Activated CD8-positive, alpha-beta memory T cell treated with anti-CD3 and anti-CD28 coated beads, Interleukin-2, amount 50 U/mL, for 1 hour (primary cell): ENCODE data around the gene SLAMF1.
A peak's percentile ranks its signal among the peaks of the same experiment; 100 is the strongest.
"Not testable (repeated sequence)": the region's sequence is repeated elsewhere in the genome, so short reads cannot be mapped to it uniquely, and the experiment has no call there.

ENCODE experiments used
- DNase-seq: peaks from one replicate; pipeline ENCODE4 v3.0.0-alpha.2; 2020; ENCODE audit errors: extremely low read depth

Gene SLAMF1

DNA sequence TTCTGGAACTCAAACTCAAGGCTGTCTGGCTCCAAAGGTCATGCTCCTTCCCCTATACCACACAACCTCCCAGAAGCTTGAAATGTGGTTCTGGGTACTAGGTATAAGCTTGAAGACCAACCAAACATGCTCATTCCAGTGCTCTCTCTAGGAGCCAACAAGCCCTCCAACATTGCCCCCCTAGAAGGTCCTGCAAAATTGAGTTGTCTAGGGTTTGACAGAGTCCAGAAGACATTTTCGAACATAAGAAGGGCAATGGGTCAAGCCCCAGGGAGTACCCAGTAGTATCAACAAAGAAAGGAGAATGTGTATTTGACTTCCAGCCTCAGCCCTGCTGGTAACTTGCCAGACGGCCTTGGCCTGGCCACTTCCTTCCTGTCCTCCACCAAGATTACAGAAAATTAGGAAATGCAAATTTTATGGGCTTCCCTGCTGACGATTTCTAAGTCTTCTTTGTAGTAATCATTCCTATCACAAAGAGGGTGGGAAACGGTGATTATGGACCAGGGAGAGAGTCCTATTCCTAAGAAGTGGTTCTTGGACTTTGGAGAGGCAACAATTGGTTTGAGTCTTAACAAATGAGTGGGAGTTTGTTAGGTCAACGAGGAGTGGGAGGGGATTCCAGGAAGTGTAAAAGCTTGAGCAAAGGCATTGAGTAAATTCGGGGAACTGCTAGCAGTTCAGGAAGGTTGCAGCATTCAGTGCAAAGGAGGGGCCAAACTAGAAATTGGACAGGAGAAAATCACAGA is 18.7 kb upstream of the SLAMF1 start:
- no peak for DNase-seq

GRCh38 chr1:160664573-160665051 is 17.8 kb upstream of the SLAMF1 start:
- no peak for DNase-seq

- no peak for DNase-seq
Measured at GRCh38 chr1:160662910-160663309, 16.1 kb upstream of the SLAMF1 start.

- DNase-seq: no peak
Measured at GRCh38 chr1:160659566-160659965, 12.7 kb upstream of the SLAMF1 start.

GRCh38 chr1:160658814-160659193 is 12.0 kb upstream of the SLAMF1 start:
- no peak for DNase-seq

GRCh38 chr1:160658162-160658813 is 11.4 kb upstream of the SLAMF1 start:
- DNase-seq: no peak

DNA sequence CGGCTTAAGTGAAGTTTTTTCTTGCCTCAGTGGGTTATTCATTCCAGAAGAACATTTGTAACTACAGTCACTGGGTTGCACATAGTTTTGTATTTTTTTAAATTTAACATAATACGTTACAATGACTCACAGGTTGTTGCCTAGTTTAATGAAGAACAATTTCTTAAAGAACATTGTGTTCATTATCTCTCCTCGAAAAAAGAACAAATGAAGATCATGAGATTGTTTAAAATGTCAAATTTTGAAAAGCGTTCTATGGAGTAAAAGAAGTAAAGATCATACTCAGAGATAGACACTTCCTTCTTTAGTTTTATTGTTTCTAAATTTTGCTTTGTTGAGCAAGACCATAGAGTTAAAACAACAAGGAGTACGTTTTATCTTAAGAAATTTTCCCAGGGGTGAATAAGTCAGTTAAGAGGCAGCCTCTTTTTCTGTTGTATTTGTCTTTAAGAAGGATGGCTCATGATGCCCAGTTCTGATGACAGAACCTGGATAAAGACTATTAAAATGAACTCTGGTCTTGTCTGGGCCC is 10.5 kb upstream of the SLAMF1 start:
- no peak for DNase-seq

DNA sequence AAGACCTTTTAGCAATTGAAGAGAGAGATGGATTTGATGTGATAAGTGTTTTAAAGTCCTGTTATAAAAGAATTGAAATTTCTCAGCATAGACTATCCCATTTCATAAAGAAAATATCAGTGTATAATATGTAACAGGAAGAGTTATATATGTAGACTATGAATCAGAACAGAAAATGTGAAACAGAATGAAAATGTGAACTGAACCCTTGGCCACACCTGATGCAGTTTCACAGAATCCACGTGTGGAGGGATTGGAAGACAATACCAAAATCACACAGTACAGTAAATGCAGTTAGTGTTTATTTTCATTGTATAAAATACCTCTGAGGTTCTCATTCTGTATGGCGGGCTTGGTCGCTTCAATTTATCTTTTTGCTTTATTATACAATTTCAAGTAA is 9.9 kb upstream of the SLAMF1 start:
- DNase-seq: no peak

DNA sequence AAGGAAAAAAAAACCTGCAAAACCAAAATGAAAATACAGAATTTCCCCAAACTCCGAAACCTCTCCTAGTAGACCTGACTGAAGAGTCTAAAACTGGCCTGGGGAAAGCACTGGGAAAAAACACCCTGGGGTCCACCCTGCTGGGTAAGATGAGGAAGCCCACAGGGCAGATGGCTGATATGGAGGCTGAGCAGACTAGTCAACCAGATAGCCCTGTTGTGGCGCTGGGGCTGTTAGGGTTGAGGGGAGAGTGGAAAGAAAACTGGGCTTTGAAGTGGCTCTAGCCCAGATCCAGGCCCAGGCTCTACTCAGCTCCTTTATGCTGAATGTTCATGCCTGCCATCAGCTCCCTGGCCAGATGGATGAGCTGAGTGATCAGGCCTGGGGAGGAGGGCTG is 6.8 kb upstream of the SLAMF1 start:
- DNase-seq: no peak

- no peak for DNase-seq
Measured at GRCh38 chr1:160652924-160653619, 6.2 kb upstream of the SLAMF1 start.

- DNase-seq: not testable (repeated sequence)
Measured at GRCh38 chr1:160652065-160652641, 5.3 kb upstream of the SLAMF1 start.

GRCh38 chr1:160651433-160652064 is 4.7 kb upstream of the SLAMF1 start:
- no peak for DNase-seq

DNA sequence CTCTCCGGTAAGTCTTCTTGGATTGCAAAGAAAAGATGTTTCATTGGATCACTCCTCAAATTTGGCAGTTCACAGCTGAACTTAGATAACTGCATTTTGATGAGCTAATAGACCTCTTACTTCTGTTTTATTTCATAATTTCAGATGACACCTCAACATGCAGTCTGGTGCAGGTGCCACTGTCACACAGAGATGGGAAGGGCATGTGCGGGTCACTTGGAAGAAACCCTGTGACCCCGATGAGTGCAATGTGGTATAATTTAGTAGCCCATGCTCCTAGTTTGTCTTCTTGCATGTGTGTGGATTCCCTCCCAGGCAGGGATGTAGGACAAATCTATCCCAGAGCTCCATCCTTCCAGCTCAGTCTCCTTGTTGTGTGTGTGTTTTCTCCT is 481 bp upstream of the SLAMF1 start:
- no peak for DNase-seq

- no peak for DNase-seq
Measured at GRCh38 chr1:160646180-160646579, 664 bp downstream of the SLAMF1 start.

DNA sequence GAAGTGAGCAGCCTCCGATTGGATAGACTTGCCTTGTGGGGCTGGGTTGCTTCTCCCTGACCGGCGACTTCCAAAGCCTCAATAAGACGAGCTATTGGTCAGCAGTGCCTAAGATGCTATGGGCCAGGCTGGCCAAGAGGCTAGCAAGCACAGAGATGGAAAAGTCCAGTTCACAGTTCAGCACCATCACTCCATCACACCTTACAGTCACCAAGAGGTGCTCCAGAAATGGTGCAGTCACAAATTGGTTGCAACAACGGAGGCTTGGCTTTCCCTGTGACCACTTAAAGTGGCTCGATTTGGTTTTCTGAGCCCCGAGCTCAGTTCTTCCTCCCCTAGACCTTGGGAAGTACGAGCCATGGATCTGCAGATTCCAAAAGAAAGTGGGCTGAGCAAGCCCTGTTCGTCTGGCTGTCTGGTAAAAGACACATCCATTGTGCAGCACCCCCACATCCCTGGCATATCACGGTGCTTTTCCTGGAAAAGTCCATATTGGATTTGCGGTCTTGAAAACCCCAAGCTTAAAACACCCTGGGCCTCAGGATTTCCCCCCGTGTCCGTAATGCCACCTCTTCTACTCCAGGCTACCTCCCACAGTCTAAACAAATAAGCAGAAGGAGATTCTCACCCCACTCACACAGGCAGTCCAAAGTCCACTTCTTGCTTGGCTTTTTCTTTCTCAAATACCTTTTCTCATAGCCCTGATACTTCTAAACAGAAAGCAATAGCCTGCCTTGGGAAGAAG is 1.3 kb downstream of the SLAMF1 start:
- DNase-seq: no peak

- no peak for DNase-seq
Measured at GRCh38 chr1:160644399-160644798, 2.4 kb downstream of the SLAMF1 start.

GRCh38 chr1:160643138-160643537 is 3.7 kb downstream of the SLAMF1 start:
- DNase-seq: no peak

DNA sequence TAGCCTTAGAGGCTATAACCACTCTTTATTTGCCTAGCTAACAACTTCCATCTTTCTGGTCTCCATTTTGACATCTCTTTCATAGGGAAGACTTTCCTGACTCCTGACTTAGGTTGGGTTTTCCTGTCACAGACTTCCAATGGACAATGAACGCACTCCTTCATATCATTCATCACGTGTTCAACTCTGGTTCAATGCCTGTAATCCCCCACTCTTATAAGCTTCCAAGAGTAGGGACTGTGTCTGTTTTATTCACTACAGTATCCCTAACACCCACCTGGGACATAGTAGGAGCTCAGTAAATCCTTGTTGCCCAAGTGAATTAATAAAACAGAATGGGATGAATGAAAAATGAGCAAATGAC is 4.6 kb downstream of the SLAMF1 start:
- DNase-seq: no peak

DNA sequence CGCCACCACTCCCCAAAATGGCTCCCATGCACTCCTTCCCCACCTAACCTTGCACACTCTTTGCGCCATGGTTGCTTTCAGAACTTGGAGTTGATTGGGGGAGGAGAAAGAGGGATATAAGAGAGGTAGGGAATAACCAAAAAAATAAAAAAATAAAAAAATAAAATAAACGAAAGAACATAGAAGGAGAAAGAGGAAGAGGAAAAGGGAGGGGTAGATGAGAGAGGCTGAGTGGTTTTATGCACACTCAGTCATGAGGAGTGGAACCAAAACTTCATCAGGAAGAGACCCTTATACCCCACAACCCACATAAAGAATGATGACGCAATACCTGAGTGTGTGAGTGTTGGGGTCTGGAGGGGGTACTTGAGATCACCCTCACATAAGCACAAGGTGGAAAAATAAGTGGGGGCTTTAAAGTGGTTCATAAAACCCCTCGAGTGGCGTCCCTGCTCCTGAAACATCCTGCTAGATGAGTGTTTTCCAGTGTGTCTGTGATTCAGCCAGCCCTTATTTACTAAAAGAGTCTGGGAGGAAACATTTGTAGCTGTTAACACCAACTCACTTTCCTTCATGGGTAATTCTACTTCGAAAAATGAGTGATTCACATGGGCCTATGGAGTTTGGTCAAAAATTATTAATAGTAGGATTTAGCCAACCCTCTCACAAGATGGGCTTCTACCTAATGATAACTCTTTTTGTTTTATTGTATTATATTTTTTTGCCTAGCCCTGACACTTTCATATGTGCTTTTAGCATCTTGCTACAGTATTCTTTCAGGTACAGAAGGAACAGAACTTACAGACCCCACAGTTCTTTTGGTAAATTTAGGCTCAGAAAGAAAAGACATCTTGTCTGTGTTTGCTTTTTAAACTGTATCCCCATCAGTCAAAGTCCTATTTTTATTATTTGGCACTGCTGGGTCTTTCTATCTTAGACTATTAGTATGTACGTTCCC is 5.2 kb downstream of the SLAMF1 start:
- DNase-seq: peak; percentile 59
